ENCODE measurements around the gene CLMN. TPM values are rescaled to one million over a fixed set of nuclear protein-coding genes. Genes with fewer than 3 reads are reported as not detected.

Gene CLMN
- total and polyA plus RNA-seq, 2 of the 13 experiments (the other 11 are each of a cell fraction or from before 2014, with no cell fraction given): 15.1 to 16.7 TPM

DNA sequence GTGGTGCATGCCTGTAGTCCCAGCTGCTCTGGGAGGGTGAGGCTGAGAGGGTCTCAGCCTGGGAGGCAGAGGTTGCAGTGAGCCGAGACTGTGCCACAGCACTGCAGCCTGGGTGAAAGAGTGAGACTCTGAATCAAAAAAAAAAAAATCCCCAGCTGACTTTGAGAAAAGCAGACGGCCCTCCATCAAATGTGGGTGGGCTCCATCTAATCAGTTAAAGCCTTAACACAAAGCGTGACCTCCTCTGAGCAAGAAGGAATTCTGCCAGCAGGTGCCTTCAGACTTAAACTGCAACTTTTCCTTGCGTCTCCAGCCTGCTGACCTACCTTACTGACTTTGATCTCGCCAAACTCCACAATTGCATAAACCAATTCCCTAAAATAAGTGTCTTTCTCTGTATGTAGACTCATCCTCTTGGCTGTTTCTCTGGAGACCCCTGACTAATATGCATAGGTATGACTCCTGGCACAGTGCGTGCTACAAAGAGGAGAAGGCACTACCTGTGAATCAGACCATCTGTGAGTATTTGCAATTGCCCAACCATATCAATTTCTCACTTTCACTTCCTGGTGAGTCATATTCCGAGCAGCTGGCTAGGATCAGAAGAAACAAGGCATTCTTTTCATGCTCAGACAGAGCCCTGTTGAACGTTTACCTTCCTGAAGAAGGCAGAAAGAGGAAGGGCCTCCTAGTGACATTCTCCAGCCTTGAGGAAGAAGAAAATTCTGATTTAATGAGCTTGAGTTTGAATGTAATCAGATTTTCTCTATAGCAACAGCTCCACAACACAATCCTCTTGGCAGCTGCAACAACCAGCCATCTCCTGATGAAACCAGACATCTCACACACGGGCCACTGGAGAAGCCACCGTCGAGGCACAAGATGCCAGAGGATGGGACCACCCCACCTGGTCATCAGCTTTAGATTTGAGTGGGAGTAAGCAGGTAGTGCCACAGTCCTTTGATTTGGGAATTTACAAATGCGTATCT lies 54.3 kb downstream of the CLMN start (continued):
- TF ChIP-seq GABPA (IDR thresholded peaks at IDR 0.05; ENCODE audit: low read depth, low read length): no peak
- TF ChIP-seq GABPA (CRISPR knock-in tag; IDR thresholded peaks at IDR 0.05; ENCODE audit: low read depth): peak; percentile 52; the same call in 1 of the 2 replicates
- peak; percentile 58; the same call in 1 of the 2 replicates for TF ChIP-seq KAT8 (CRISPR knock-in tag; IDR thresholded peaks at IDR 0.05)
- 0 out of 2 replicates have a peak, but pooled peaks have one; percentile 52 for TF ChIP-seq ZMAT3 (CRISPR knock-in tag; conservative IDR thresholded peaks at IDR 0.05)
- TF ChIP-seq ETV5 (CRISPR knock-in tag; IDR thresholded peaks at IDR 0.05; ENCODE audit: borderline replicate concordance): peak; percentile 97
- peak; percentile 85 for TF ChIP-seq NCOA2 (CRISPR knock-in tag; IDR thresholded peaks at IDR 0.05)
- no peak for TF ChIP-seq ZBTB7B (CRISPR knock-in tag; IDR thresholded peaks at IDR 0.05)
- TF ChIP-seq ARID2 (CRISPR knock-in tag; IDR thresholded peaks at IDR 0.05; ENCODE audit: borderline replicate concordance): no peak
- no peak for TF ChIP-seq IKZF4 (CRISPR knock-in tag; IDR thresholded peaks at IDR 0.05; ENCODE audit: borderline replicate concordance, low read depth, not compliant biosample characterization)
- no peak for TF ChIP-seq MZF1 (CRISPR knock-in tag; IDR thresholded peaks at IDR 0.05; ENCODE audit: borderline replicate concordance)
- TF ChIP-seq ZNF234 (CRISPR knock-in tag; conservative IDR thresholded peaks at IDR 0.05): no peak
- no peak for TF ChIP-seq ZNF24 (IDR thresholded peaks at IDR 0.05)
- TF ChIP-seq, protein P1, sequence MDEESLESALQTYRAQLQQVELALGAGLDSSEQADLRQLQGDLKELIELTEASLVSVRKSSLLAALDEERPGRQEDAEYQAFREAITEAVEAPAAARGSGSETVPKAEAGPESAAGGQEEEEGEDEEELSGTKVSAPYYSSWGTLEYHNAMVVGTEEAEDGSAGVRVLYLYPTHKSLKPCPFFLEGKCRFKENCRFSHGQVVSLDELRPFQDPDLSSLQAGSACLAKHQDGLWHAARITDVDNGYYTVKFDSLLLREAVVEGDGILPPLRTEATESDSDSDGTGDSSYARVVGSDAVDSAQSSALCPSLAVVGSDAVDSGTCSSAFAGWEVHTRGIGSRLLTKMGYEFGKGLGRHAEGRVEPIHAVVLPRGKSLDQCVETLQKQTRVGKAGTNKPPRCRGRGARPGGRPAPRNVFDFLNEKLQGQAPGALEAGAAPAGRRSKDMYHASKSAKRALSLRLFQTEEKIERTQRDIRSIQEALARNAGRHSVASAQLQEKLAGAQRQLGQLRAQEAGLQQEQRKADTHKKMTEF (CRISPR knock-in tag; IDR thresholded peaks at IDR 0.05): peak; percentile 77
- TF ChIP-seq NBN (conservative IDR thresholded peaks at IDR 0.05): no peak
- TF ChIP-seq BRCA1 (CRISPR knock-in tag; IDR thresholded peaks at IDR 0.05): no peak
- peak; percentile 86 for TF ChIP-seq ZEB1 (IDR thresholded peaks at IDR 0.05; ENCODE audit: insufficient replicate concordance, low read depth)
- TF ChIP-seq ZKSCAN8 (CRISPR knock-in tag; IDR thresholded peaks at IDR 0.05; ENCODE audit: borderline replicate concordance): peak; percentile 55; the same call in 1 of the 2 replicates
- TF ChIP-seq JUNB (CRISPR knock-in tag; IDR thresholded peaks at IDR 0.05; ENCODE audit: borderline replicate concordance): peak; percentile 97
- no peak for TF ChIP-seq MIER2 (CRISPR knock-in tag; IDR thresholded peaks at IDR 0.05)
- TF ChIP-seq, protein P2, sequence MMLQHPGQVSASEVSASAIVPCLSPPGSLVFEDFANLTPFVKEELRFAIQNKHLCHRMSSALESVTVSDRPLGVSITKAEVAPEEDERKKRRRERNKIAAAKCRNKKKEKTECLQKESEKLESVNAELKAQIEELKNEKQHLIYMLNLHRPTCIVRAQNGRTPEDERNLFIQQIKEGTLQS (CRISPR knock-in tag; IDR thresholded peaks at IDR 0.05): peak; percentile 97
- TF ChIP-seq, protein P3, sequence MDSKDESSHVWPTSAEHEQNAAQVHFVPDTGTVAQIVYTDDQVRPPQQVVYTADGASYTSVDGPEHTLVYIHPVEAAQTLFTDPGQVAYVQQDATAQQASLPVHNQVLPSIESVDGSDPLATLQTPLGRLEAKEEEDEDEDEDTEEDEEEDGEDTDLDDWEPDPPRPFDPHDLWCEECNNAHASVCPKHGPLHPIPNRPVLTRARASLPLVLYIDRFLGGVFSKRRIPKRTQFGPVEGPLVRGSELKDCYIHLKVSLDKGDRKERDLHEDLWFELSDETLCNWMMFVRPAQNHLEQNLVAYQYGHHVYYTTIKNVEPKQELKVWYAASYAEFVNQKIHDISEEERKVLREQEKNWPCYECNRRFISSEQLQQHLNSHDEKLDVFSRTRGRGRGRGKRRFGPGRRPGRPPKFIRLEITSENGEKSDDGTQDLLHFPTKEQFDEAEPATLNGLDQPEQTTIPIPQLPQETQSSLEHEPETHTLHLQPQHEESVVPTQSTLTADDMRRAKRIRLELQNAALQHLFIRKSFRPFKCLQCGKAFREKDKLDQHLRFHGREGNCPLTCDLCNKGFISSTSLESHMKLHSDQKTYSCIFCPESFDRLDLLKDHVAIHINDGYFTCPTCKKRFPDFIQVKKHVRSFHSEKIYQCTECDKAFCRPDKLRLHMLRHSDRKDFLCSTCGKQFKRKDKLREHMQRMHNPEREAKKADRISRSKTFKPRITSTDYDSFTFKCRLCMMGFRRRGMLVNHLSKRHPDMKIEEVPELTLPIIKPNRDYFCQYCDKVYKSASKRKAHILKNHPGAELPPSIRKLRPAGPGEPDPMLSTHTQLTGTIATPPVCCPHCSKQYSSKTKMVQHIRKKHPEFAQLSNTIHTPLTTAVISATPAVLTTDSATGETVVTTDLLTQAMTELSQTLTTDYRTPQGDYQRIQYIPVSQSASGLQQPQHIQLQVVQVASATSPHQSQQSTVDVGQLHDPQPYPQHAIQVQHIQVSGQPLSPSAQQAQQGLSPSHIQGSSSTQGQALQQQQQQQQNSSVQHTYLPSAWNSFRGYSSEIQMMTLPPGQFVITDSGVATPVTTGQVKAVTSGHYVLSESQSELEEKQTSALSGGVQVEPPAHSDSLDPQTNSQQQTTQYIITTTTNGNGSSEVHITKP (CRISPR knock-in tag; IDR thresholded peaks at IDR 0.05; ENCODE audit: low read depth): peak; percentile 51; the same call in 1 of the 2 replicates
- TF ChIP-seq CBX5 (CRISPR knock-in tag; IDR thresholded peaks at IDR 0.05; ENCODE audit: borderline replicate concordance): peak; percentile 39; the same call in 1 of the 2 replicates
- TF ChIP-seq, protein P4, sequence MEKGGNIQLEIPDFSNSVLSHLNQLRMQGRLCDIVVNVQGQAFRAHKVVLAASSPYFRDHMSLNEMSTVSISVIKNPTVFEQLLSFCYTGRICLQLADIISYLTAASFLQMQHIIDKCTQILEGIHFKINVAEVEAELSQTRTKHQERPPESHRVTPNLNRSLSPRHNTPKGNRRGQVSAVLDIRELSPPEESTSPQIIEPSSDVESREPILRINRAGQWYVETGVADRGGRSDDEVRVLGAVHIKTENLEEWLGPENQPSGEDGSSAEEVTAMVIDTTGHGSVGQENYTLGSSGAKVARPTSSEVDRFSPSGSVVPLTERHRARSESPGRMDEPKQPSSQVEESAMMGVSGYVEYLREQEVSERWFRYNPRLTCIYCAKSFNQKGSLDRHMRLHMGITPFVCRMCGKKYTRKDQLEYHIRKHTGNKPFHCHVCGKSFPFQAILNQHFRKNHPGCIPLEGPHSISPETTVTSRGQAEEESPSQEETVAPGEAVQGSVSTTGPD (CRISPR knock-in tag; IDR thresholded peaks at IDR 0.05): peak; percentile 23; the same call in 1 of the 2 replicates

All from HepG2 (cell line).